NCI-H1694 treated with DMSO at 0.1 percent for 48 hours (cell line): ENCODE results near the gene FUOM.

Experiments used
- DNase-seq: peaks from one replicate; lab custom pipeline; 2025; lab: John Stamatoyannopoulos, UW

Gene FUOM

GRCh38 chr10:133366751-133367150 is 8.9 kb upstream of the FUOM start:
- no peak for DNase-seq

- no peak for DNase-seq
Observed at GRCh38 chr10:133366130-133366478, 8.3 kb upstream of the FUOM start.

DNA sequence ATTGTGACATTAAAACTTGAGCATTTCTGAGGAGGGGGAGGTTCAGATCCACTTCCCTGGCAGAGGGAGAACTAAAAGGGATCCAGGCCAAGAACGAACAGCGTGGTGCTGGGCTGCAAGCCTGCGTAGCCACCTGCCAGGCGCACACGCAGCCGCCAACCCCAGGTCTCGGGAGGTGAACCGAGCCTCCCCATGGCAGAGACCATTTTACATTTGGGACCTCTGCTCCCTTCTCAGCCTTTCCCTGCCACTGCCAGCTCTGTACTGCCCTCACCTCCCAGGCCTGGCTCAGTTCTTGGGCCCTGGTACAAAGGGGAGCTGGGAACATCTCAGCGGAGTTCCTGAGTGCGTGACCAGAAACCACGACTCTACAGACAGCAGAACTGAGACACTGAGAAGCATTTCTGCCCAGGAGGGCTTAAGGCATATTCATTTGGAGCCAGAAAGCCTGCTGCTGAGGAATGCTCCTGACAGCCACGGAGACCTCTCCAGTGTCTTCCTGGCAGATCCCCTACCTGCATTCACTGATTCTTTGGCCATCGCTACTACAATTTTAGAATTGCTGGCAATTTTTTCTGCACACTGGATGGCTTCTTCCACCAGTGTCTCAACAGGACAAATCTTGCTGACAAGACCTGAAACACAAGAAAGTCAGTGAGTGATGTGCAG is 7.8 kb upstream of the FUOM start:
- peak; percentile 23 for DNase-seq

DNA sequence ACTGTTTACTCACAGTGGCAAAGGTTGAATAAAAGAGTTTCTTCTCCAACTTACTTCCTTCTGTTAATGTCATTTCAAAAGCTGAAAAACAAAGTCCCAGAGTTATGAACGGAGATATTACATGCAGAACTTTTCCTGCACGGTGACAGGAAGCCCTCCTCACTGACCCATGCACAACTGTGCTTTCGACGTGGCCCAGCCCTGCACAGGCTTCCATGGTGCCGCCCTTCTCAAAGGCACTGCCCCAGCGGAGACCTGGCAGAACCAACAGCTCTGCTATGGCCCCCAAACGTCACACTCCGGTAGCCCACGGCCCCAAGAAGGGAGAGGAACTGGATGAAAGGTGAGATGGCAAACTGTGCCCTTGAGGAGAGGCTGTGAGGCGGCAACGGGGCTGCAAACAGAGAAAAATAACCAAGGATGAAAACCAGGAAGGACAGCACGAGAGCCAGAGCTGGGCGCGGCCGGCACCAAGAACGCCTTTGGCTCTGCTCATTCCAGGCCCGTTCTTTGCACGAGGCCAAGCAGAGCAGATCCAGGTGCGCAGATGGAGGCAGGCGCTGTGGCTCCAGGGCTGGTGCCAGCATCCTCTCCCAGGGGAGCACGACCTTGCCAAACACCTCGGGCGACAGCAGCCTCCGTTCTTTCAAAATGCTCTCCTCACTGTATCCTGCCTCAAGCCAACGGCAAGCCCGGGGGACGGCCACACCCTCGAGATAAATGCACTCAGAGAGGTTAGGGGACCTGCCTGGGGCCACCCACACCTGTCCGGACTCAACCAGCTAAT is 7.0 kb upstream of the FUOM start:
- DNase-seq, result peak; percentile 39

- DNase-seq, result no peak
Observed at GRCh38 chr10:133362846-133363245, 5.0 kb upstream of the FUOM start.

DNA sequence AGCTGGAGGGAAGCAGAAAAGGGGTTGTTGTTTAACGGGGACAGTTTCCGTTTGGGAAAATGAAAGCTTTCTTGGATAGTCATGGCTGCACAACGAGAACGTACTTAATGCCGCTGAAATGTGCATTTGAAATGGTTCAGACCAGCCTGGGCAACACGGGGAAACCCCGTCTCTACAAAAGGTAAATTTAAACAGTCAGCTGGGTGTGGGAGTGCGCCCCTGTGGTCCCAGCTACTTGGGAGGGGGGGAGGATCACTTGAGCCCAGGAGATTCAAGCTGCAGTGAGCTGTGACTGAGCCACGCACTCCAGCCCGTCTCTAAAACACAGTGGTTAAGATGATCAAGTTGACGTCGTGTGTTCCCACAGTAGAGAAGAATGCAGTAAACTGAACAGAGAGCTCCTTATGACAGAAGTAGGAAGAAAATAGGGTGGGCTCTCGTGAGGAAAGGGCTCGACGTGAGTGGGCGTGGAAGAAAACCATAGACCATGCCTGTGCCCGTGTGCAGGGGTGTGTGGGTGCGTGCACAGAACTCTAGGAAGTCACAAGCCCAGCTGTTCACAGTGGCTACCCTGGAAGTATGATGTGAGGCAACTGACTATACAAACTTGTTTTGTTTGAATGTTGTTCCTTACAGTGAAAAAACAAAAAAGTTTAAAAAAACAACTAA is 4.1 kb upstream of the FUOM start:
- no peak for DNase-seq

- DNase-seq, result no peak
Observed at GRCh38 chr10:133361227-133361626, 3.4 kb upstream of the FUOM start.

- no peak for DNase-seq
Observed at GRCh38 chr10:133359972-133360610, 2.3 kb upstream of the FUOM start.

DNA sequence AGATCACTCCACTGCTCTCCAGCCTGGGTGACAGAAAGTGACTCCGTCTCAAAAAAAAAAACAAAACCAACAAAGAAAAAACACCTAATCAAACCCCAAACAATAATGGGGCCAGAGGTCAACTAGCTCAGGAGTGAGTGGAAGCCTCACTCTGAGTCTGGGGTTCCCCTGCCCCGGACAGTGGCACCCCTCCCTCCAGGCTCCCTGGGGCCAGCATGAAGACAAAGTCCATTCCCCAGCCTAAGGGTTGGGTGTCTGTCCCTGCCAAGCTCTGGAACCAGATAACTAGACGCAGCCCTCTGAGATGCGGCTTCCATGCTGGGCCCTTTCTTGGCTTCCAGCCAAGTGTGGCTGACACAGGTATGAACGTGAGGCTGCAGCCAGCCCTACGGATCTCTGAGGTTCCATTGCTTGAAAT is 1.7 kb upstream of the FUOM start:
- DNase-seq, result no peak

- DNase-seq, result no peak
Observed at GRCh38 chr10:133358925-133359310, 1.1 kb upstream of the FUOM start.

DNA sequence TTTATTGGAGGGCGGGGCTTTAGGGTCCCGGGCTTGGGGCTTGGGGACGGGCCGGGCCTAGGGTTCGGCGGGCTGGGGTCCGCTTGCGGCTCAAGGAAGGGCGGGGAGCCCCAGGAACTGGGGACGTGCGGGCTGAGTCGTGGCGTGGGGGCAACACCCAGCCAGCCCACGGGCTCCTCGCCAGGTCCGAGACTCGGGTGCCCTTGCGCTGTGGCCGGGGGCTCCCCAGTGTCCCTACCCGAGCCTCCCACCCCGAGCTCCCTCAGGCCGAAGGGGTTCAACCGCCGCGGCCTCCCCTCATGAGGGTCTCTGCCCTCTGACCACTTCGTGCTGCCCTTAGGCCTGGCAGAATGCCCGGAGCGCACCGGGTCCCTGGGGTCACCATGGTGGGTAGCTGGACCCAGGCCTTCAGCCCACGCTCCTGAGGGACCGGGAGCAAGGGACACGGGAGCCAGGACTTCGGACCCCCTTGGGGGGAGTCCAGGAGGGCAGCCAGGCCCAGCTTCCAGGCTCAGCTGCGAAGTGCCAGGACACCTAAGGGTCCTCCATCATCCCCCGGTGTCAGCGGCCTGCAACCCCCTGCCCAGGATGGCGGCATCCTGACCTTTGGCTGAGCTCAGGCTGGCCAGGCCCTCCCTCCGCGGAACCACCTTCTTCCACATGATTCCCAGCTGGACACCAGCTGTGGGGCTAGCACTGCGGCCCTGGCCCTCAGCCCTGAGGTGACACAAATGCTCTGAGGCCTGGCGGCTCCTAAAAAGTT is 524 bp upstream of the FUOM start:
- DNase-seq, result no peak

DNA sequence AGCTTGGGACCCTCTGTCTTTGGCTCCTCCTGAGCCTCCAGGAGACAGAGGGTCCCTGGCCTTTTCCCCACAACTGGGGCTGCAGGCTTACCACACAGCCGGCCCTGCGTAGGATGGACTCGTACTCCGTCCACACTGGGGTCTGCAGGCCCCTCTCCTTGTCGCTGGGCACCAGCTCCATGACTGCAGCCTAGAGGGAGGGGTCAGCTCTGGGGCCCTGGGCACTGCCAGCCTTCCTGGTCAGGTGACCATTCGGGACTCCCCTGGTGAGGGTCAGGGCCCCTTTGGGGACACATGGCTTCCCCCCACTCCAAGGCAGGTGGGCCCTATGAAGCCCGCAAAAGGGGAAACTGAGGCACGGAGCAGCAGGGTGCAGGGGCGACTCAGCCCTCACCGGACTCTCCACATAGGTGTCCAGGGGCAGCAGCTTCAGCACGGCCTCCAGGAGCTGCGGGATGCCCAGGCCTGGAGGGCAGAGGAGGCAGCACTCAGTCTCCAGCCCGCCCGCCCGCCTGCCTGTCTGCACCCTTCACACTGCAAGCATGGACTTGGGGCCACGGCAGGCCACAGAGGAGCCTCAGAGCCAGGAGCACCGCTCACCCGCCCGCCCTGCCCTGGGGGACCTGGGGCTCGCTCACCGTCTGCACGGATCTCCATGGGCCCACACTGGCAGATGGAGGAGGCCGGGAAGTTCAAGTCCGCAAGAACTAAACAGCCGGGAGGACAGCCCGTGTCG is 1.1 kb downstream of the FUOM start:
- DNase-seq, result no peak

- DNase-seq, result no peak
Observed at GRCh38 chr10:133355991-133356390, 1.8 kb downstream of the FUOM start.

- DNase-seq, result no peak
Observed at GRCh38 chr10:133355266-133355665, 2.6 kb downstream of the FUOM start.

DNA sequence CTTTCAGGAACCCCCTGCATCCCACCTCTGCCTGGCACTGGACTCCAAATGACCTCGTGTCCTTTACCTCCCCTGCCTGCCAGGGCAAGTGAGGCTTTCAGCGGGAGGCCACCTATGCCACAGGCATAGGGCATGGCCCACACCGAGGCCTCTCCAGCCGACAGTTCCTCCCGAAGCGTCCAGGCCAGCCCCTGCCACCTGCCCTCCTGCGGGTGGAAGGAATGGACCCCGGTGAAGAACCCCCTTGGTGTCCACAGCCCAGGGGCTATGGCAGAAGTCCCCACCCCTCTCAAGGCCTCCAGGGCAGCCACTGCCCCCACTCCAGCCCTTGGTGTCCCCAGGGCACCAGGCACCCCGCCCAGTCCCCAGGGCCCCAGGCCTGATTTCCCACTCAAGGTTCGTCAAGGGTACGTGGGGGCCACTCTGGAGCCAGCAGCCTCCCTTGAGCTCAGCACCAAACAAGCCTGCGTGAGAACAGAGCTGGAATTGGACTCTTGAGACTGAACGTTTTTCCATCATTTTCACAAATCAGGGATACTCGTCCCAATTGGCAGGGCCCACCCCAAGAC is 3.1 kb downstream of the FUOM start:
- no peak for DNase-seq

GRCh38 chr10:133353988-133354605 is 3.7 kb downstream of the FUOM start:
- no peak for DNase-seq

GRCh38 chr10:133353202-133353959 is 4.4 kb downstream of the FUOM start:
- no peak for DNase-seq

DNA sequence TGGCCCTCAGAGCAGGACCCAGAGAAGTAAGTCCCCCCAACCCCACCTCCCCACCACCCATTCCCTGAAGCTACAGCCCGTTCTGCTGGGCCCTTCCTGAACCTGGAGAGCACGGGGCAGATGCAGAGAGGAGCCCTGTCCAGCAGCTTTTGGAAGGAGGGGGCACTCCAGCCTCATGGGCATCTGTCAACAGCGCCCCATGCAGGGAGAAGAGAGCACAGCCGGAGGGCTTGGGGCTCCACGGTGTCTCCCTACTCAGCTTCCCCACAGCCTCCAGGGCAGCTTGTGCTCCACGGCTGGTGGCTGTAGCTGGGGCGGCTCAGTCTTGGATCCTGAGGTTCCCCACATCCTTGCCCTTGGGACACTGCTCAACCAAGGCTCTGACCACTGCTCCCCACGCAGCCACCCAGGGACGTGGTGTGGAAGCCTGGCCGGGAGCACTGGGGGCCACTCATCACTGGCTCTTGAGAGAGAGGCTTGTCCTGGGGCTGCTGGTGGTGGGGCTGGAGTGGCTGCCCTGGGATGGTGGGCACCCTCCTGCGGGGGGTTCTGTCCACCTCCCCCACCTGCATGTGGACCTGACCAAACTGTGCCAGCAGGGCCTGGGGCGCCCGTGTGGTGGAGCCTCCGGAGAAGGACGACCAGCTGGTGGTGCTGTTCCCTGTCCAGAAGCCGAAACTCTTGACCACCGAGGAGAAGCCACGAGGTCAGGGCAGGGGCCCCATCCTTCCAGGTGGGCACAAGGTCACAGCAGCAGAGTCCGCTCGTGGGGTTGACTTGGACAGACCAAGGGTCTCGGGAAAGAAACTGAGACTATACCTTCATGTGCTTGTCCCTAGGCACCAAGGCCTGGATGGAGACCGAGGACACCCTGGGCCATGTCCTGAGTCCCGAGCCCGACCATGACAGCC is 6.2 kb downstream of the FUOM start:
- no peak for DNase-seq

DNA sequence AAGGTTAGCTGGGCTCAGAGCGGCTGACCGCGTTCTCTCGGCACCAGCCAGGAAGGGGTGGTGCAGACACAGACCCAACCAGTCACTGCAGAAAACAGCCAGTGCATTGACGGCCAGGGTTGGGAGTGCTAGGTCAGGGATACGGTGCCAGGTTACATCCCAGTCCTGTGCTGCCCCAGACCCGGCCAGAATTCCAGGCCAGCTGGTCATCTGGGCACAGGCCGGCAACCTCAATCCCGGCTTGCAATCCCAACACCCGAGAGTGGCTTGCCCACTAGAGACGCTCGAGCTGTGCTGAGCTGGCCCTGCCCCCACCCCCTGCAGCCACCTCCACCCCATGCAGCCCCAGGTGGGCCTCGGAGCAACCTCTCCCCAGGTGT is 6.9 kb downstream of the FUOM start:
- no peak for DNase-seq
